Posterior cingulate gyrus (tissue), 11 donors: ENCODE data around the gene LRP1.

Experiments
- DNase-seq, 10 donors: peaks; one replicate each; pipeline versions ENCODE4 v3.0.0 to v3.0.0-alpha.2; 2020 to 2021; ENCODE audit warnings: mixed read lengths in 3 of 10
- intact Hi-C: fragments of 100-400 bp; cut with DNase I; formaldehyde crosslinking; loops from one replicate; pipeline ENCODE4 v1.15.1; 2023

The LRP1 gene

DNA sequence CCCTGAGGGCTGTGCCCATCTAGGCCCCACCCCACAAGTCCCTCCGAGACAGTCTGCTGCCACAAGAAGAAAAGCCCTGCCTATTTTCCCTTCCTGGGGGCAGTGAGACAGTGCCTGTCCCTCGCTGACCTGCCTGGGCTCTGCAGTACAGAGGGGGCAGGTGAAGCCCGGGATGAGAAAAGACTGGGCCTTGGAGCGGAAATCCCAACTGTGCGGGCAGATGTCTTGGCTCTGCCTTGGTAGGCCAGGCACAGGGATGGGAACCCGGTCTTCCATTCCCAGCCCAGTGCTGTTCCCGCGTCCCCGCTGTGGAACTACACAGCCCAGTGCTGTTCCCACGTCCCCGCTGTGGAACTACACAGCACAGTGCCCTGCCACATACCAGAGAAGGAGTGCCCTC, 75.5 kb downstream of the LRP1 start:
- no peak for DNase-seq
- intact Hi-C loops = no loop called here

DNA sequence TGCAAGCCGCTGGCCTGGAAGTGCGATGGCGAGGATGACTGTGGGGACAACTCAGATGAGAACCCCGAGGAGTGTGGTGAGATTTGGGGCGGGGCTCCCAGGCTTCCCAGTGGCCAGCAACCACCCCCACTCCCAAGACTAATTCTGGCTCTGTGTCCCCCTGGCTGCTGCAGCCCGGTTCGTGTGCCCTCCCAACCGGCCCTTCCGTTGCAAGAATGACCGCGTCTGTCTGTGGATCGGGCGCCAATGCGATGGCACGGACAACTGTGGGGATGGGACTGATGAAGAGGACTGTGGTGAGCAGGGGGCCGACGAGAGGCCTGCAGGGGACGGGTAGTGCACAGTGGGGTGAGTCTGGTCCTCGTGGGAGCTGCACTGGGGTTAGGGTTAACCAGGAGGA, 76.2 kb downstream of the LRP1 start:
- intact Hi-C loops = no loop called here

DNA sequence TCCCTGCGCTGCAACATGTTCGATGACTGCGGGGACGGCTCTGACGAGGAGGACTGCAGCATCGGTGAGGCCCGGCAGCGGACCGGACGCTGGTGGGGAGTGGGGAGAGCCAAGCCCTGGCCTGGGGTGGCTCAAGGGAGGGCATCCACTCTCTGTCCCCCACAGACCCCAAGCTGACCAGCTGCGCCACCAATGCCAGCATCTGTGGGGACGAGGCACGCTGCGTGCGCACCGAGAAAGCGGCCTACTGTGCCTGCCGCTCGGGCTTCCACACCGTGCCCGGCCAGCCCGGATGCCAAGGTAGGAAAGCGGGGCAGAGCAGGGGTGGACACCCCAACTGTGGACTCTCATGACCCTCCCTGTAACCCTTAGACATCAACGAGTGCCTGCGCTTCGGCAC, 76.9 kb downstream of the LRP1 start:
- intact Hi-C loops = no loop called here
- DNase-seq = no peak

More for the DNA sequence above, 76.2 kb downstream of the LRP1 start:
- no peak for DNase-seq

DNA sequence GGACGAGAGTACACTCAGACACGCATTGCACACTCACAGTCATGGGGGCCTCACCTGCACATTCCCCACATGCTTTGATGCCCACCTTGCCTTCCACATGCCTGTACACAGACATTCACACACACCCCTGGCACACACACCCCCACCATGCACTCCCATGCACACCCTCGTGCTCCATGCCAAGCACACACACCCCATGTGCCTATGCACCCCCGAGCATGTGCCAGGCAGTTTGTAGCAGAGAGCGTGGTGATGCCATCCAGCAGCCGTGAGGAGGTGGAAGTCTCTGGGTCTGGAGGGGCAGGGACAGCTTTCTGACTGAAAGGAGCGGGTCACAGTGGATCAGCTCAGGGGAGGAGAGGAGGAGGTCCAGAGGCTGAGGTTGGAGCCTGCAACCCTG, 77.6 kb downstream of the LRP1 start:
- intact Hi-C loops = no loop called here
- no peak for DNase-seq

DNA sequence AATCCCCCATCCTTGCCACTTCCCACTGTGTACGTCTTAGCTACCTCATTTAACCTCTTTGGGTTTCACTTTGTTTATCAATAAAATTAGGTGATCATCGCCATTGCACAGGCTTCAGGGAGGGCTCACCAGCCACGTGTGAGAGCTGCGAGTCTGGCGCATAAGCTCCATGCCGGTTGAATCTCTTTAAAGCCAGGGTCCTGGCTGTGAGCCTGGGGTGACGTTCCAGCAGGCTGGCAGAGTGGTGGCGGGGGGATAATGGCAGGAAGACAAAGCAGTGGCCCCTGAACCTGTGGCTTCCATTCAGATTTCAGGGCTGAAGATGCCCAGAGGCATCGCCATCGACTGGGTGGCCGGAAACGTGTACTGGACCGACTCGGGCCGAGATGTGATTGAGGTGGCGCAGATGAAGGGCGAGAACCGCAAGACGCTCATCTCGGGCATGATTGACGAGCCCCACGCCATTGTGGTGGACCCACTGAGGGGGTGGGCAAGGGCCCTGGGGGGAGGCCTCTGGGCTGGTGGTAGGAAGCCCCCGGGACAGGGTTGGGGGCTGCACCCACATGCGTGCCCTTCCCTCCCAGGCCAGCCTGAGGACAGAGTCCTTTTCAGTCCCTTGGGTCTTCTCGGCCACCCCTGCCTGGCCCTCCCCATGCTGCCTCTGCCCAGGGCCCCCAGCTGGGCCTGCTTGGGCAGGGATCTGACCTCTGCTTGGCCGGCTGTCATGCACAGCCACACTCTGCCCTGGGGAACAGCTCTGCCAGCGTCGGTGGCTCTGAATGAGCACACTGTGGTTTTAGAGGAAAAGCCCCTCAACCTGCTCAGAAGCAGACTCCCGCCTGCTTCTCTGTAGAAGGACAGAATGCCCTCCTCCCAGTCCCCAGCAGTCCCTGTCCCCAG, 79.7 kb downstream of the LRP1 start:
- intact Hi-C loops = no loop called here
- no peak for DNase-seq

DNA sequence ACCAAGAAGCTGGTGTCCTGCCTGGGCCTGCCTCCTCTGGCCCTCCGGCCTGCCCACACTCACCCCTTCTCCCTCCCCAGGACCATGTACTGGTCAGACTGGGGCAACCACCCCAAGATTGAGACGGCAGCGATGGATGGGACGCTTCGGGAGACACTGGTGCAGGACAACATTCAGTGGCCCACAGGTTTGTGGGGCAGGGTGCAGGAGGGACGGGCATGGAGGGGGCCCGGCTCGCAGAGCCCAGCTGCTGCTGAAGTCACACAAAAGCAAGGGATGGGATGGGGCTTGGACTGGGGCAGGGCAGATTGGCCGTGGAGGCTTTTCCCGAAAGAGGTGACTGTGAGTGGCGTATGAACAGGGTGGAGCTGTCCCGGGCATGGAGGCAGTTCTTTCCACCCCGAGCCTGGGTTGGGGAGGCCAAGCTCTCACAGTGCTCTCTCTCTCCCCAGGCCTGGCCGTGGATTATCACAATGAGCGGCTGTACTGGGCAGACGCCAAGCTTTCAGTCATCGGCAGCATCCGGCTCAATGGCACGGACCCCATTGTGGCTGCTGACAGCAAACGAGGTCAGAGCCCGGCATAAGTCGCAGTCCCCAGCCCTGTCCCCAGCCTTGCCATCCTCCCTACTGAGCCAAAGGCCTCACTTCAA, 80.5 kb downstream of the LRP1 start:
- DNase-seq = peak in 9 of 10 donors; percentile 54 to 95 (median 74)
- intact Hi-C loops = no loop called here

DNA sequence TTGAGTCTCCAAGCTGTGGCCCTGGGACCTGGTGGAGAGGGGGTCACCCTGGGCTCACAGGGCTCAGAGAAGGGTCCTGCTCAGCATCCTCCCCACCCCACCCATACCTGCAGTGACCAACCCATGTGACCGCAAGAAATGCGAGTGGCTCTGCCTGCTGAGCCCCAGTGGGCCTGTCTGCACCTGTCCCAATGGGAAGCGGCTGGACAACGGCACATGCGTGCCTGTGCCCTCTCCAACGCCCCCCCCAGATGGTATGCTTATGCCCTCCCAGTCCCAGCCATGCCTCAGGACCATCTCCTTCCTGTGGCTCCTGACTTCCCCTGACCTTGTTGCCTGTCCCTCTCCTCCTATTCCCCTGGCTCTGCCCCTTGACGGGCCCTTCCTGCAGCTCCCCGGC, 81.6 kb downstream of the LRP1 start:
- no peak for DNase-seq
- intact Hi-C loops = no loop called here

DNA sequence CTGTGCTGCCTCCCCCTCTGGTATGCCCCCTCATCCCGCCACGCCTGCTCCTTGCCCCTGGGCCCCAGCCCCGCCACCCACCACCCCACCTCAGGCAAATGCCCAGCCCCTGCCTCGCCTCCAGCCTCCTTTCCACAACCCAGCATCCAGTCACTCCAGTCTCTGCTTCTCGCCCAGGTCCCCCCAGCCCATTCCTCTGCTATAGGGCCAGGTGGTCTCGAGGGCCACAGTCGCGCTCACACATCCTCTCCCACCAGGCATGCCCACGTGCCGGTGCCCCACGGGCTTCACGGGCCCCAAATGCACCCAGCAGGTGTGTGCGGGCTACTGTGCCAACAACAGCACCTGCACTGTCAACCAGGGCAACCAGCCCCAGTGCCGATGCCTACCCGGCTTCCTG, 82.2 kb downstream of the LRP1 start:
- intact Hi-C loops = no loop called here
- DNase-seq = no peak

DNA sequence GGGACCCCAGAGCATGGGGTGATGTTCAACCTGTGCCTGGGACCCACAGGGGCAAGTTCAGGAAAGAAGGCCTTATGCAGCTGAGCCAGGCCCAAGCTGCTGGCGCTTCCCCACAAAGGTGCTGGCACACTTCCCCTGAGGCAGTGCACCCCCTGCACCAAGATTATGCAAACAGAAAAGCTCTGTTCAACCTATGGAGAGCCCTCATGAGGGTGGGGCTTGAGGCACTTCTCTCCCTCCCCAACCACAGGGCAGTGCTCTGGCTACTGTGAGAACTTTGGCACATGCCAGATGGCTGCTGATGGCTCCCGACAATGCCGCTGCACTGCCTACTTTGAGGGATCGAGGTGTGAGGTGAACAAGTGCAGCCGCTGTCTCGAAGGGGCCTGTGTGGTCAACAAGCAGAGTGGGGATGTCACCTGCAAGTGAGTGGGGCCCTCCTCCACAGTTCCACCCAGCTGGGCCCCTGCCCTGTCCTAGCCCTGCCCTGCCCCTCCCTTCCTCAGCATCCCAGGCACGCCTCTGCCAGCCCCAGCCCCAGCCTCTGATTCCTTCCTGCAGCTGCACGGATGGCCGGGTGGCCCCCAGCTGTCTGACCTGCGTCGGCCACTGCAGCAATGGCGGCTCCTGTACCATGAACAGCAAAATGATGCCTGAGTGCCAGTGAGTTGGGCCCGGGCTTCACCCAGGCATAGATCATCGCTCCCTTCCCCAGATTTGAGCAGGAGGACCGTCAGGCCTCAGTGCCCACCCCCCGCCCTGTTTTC, 82.8 kb downstream of the LRP1 start:
- intact Hi-C loops = no loop called here
- DNase-seq = no peak

DNA sequence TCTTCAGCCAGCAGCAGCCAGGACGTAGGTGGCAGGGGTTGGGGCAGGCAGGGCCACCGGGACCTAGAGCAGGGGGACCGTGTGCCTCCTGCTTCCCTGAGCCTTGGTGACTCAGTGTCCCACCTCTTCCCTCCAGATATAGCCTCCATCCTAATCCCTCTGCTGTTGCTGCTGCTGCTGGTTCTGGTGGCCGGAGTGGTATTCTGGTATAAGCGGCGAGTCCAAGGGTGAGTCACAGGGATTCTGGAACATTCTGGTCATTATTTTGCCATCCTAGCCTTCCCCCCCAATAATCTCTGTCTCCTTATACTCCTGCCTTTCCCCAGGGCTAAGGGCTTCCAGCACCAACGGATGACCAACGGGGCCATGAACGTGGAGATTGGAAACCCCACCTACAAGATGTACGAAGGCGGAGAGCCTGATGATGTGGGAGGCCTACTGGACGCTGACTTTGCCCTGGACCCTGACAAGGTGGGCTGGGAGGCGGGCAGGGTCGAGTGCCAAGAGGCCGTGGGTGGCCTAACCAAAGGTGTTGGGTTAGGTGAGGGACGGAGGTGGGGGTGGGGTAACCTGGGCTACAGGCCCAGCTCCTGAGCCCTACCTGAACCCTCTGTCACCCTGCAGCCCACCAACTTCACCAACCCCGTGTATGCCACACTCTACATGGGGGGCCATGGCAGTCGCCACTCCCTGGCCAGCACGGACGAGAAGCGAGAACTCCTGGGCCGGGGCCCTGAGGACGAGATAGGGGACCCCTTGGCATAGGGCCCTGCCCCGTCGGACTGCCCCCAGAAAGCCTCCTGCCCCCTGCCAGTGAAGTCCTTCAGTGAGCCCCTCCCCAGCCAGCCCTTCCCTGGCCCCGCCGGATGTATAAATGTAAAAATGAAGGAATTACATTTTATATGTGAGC, 83.8 kb downstream of the LRP1 start:
- intact Hi-C loops = no loop called here
- no peak for DNase-seq

DNA sequence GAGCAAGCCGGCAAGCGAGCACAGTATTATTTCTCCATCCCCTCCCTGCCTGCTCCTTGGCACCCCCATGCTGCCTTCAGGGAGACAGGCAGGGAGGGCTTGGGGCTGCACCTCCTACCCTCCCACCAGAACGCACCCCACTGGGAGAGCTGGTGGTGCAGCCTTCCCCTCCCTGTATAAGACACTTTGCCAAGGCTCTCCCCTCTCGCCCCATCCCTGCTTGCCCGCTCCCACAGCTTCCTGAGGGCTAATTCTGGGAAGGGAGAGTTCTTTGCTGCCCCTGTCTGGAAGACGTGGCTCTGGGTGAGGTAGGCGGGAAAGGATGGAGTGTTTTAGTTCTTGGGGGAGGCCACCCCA, 84.4 kb downstream of the LRP1 start:
- no peak for DNase-seq
- intact Hi-C loops = loop anchor here (1.0 kb wide), 2 partner anchors 27 to 31 kb away; no protein-coding TSS in a partner anchor

DNA sequence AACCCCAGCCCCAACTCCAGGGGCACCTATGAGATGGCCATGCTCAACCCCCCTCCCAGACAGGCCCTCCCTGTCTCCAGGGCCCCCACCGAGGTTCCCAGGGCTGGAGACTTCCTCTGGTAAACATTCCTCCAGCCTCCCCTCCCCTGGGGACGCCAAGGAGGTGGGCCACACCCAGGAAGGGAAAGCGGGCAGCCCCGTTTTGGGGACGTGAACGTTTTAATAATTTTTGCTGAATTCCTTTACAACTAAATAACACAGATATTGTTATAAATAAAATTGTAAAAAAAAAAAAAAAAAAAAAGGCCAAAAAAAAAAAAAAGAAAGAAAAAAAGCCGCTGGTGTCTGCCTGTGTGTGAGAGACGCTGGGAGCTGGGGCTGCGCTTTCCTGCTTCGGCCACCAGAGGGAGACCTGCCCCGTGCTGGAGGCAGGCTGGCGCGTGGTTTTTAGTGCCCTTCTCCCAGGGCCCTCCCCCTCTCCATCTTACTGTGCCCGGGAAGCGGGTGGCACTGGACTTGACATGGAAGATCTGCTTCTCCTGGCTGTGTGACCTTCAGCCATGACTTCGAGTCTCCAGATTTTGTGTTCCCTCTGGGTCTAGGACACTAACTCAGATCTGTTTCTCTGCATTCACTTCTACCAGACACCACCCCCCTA, 84.9 kb downstream of the LRP1 start:
- intact Hi-C loops = loop anchor here (1.0 kb wide), 2 partner anchors 26 to 30 kb away; no protein-coding TSS in a partner anchor
- DNase-seq = peak; percentile 84 to 98 (median 89)

DNA sequence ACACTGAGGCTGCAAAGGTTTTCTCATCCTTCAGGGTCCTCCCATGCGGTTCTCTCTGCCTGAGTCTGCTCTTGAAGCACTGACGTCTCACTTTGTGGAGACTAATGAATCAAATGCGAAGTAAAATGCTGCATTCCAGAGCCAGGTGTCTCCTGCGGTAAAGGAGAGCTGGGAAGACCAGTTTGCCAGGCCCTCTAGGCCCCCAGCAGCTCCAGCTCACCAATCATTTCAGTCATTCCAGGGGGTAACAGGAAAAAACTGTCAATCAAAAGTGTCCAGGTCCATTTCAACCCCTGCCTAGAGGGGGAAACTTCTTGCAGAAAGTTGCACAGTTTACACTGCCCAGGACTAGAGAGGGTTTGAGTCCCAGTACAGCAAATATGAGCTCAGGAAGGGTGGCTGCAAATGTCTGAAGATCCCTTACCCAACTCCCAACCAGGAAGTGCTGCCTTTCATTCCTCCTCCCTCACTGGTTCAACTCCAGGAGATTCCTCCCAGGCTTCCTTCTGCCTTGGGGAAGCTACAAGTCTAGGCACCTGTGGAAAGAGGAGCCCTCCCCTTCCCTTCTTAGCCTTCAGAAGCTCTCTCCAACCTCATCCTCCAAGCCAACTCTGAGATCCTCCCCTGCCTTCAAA, 85.6 kb downstream of the LRP1 start:
- DNase-seq = no peak
- intact Hi-C loops = loop anchor here (1.0 kb wide), 2 partner anchors 25 to 29 kb away; no protein-coding TSS in a partner anchor

DNA sequence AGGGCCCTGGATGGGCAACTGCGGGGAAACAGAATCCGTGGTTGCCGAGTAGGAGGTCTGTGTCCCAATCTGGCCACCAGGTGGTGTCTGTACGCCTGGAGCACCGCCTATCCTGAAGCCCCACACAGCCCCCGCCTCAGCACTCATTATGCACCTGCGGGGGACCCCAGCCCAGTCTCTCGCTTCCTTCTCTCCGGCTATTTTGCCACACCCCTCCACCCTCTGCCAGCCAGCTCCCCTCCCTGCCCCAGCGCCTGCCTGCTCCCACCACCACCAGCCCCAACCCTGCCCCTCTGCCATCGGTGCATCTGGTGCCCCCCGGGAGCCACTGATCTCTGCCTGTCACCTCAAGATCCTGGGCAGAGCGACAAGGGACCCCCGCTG, 86.1 kb downstream of the LRP1 start:
- intact Hi-C loops = no loop called here
- peak in 8 of 10 donors; percentile 49 to 93 (median 62) for DNase-seq

DNA sequence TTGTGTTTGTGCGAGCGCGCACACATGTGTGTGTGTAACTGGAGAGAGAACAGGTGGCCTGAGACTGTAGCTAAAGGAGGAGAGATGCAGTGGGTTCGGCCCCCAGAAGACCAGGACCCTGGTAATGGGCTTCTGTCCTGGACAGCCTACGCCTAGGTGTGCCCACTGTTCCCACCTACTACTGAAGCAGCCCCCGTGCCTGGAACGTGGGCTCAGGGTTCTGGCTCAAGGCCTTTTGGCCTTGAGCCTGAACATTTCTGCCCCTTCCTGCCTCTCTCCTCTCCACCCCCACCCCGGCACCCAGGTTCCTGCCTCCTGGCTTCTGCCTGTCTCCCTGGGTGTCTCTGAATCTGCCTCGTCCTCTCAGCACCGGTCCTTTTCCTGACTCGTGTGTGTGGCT, 86.8 kb downstream of the LRP1 start:
- intact Hi-C loops = no loop called here
- DNase-seq = no peak

DNA sequence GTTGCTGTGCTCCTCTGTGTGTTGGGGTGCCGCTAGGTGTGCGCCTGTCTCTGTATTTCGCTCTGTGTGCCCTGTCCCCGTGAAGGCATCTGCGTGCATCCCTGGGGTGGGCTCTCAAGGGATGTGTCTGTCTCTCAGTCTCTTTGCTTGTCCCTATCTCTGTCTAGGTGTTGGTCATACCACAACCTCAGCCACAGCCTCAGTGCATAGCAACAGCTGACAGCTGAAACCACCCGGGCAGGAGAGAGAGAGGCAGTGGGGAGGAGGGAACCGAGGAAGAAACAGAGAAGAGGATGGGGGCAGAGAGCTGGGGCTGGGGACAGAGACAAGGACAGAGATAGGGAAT, 87.4 kb downstream of the LRP1 start:
- intact Hi-C loops = no loop called here
- DNase-seq = no peak

DNA sequence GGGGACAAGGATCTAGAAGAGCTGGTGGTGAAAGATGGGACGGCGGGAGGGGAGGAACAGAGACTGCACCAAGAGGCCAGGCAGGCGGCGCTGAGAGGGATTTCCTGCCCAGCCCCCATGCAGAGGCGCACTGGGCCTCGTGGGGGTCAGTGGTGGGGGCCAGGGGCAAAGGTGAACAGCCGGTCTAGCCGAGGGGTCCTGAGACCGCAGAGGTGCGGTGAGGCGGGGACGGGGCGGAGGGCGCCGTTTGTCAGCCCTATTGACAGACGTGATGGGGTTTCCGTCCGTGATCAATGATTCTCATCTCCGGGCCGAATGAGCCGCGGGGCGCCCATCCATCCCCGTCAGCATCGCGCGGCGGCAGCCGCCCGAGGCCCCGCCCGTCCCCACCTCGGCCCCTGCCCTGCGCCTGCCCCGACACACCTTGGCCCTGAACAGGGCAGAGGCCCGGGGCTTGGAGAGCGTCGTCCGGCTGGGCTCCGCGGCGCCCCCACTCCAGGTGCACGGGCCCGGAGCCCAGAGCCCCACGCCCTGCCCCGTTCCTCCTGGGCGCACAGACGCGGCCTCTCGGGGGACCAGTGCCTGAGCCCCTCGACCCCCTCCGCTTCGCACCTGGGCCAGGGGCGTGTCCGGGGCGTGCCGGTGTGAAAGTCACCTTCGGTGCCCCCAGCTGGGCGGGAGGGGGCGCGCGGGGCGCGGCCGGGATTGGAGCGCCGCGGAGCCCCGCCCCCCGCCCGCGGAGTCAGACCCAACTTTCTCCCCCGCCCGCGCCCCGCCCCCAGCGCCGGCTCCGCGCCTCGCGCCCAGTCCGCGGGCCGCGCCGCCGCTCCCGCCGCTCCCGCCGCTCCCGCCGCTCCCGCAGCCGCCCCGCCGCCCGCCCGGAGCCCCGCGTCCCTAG, 88.0 kb downstream of the LRP1 start, which contains the start of gene NXPH4:
Gene NXPH4, plus strand, starts transcription at position 781 of the 898 bp plus-strand sequence. CDS start 176 bp downstream, outside the sequence.
- intact Hi-C loops = no loop called here
- no peak for DNase-seq
